ENCODE data around the gene VWA5B1.

Gene VWA5B1

GRCh38 chr1:20367626-20368025 lies 77.0 kb downstream of the VWA5B1 start:
- DNase-seq (ENCODE audit: low read depth, low spot score): no peak

GRCh38 chr1:20368866-20369470 lies 78.3 kb downstream of the VWA5B1 start:
- no peak for DNase-seq (ENCODE audit: low read depth, low spot score)

- no peak for DNase-seq (ENCODE audit: low read depth, low spot score)
These were observed 80.0 kb downstream of the VWA5B1 start for GRCh38 chr1:20370698-20371097.

- no peak for DNase-seq (ENCODE audit: low read depth, low spot score)
These were observed 80.7 kb downstream of the VWA5B1 start for GRCh38 chr1:20371411-20371810.

GRCh38 chr1:20371883-20372282 lies 81.2 kb downstream of the VWA5B1 start:
- no peak for DNase-seq (ENCODE audit: low read depth, low spot score)

- no peak for DNase-seq (ENCODE audit: low read depth, low spot score)
These were observed 82.0 kb downstream of the VWA5B1 start for GRCh38 chr1:20372676-20373075.

GRCh38 chr1:20373286-20373685 lies 82.6 kb downstream of the VWA5B1 start:
- DNase-seq (ENCODE audit: low read depth, low spot score): no peak

- no peak for DNase-seq (ENCODE audit: low read depth, low spot score)
These were observed 83.1 kb downstream of the VWA5B1 start for GRCh38 chr1:20373764-20374163.

GRCh38 chr1:20375563-20375962 lies 84.9 kb downstream of the VWA5B1 start:
- no peak for DNase-seq (ENCODE audit: low read depth, low spot score)

- no peak for DNase-seq (ENCODE audit: low read depth, low spot score)
These were observed 85.5 kb downstream of the VWA5B1 start for GRCh38 chr1:20376171-20376570.

- peak; percentile 8 for DNase-seq (ENCODE audit: low read depth, low spot score)
These were observed 86.3 kb downstream of the VWA5B1 start for GRCh38 chr1:20376880-20377494.

GRCh38 chr1:20377516-20378270 lies 87.0 kb downstream of the VWA5B1 start:
- no peak for DNase-seq (ENCODE audit: low read depth, low spot score)

GRCh38 chr1:20379075-20379474 lies 88.4 kb downstream of the VWA5B1 start:
- DNase-seq (ENCODE audit: low read depth, low spot score): no peak

- no peak for DNase-seq (ENCODE audit: low read depth, low spot score)
These were observed 89.5 kb downstream of the VWA5B1 start for GRCh38 chr1:20380175-20380574.

- DNase-seq (ENCODE audit: low read depth, low spot score): no peak
These were observed 90.0 kb downstream of the VWA5B1 start for GRCh38 chr1:20380616-20381035.

- DNase-seq (ENCODE audit: low read depth, low spot score): no peak
These were observed 90.5 kb downstream of the VWA5B1 start for GRCh38 chr1:20381045-20381641.

- no peak for DNase-seq (ENCODE audit: low read depth, low spot score)
These were observed 91.3 kb downstream of the VWA5B1 start for GRCh38 chr1:20381961-20382360.

- no peak for DNase-seq (ENCODE audit: low read depth, low spot score)
These were observed 92.0 kb downstream of the VWA5B1 start for GRCh38 chr1:20382711-20383110.

GRCh38 chr1:20383631-20384030 lies 93.0 kb downstream of the VWA5B1 start:
- DNase-seq (ENCODE audit: low read depth, low spot score): no peak

GRCh38 chr1:20385630-20386029 lies 95.0 kb downstream of the VWA5B1 start:
- DNase-seq (ENCODE audit: low read depth, low spot score): no peak

GRCh38 chr1:20386323-20387081 lies 95.8 kb downstream of the VWA5B1 start:
- DNase-seq (ENCODE audit: low read depth, low spot score): no peak

GRCh38 chr1:20389571-20389970 lies 98.9 kb downstream of the VWA5B1 start:
- DNase-seq (ENCODE audit: low read depth, low spot score): no peak

All from activated CD4-positive, CD25-positive, alpha-beta regulatory T cell treated with anti-CD3 and anti-CD28 coated beads, Interleukin-2, amount 50 U/mL, for 16 hours (primary cell).